Hypothalamus (tissue), 51 donors: ENCODE data around the gene LTA4H.

Experiments
- DNase-seq, 51 donors: peaks; one replicate each; lab custom pipeline; 2025; lab: John Stamatoyannopoulos, UW

The LTA4H gene

GRCh38 chr12:96036765-96037455 lies 1.5 kb upstream of the LTA4H start:
- DNase-seq: no peak

GRCh38 chr12:96034621-96035282 lies 635 bp downstream of the LTA4H start:
- DNase-seq: peak in 29 of 51 donors; percentile 5 to 64 (median 24)

- no peak for DNase-seq
Measured at GRCh38 chr12:96033549-96034389, 1.6 kb downstream of the LTA4H start.

- no peak for DNase-seq
Measured at GRCh38 chr12:96029826-96030225, 5.6 kb downstream of the LTA4H start.

- no peak for DNase-seq
Measured at GRCh38 chr12:96028538-96028937, 6.8 kb downstream of the LTA4H start.

GRCh38 chr12:96026331-96026730 lies 9.1 kb downstream of the LTA4H start:
- DNase-seq: no peak

- DNase-seq: no peak
Measured at GRCh38 chr12:96025518-96025917, 9.9 kb downstream of the LTA4H start.

- no peak for DNase-seq
Measured at GRCh38 chr12:96020314-96021003, 14.9 kb downstream of the LTA4H start.

- DNase-seq: peak in 3 of 51 donors; percentile 2 to 4 (median 4)
Measured at GRCh38 chr12:96015672-96016071, 19.7 kb downstream of the LTA4H start.

- DNase-seq: no peak
Measured at GRCh38 chr12:96014943-96015599, 20.3 kb downstream of the LTA4H start.

- DNase-seq: no peak
Measured at GRCh38 chr12:96007729-96008128, 27.7 kb downstream of the LTA4H start.

GRCh38 chr12:96006727-96007126 lies 28.7 kb downstream of the LTA4H start:
- DNase-seq: no peak

GRCh38 chr12:96000858-96001257 lies 34.5 kb downstream of the LTA4H start:
- no peak for DNase-seq

- no peak for DNase-seq
Measured at GRCh38 chr12:95999484-95999883, 35.9 kb downstream of the LTA4H start.

GRCh38 chr12:95998611-95999286 lies 36.6 kb downstream of the LTA4H start:
- peak in 22 of 51 donors; percentile 1 to 67 (median 24) for DNase-seq

GRCh38 chr12:95997911-95998510 lies 37.4 kb downstream of the LTA4H start:
- no peak for DNase-seq

- DNase-seq: no peak
Measured at GRCh38 chr12:95997276-95997675, 38.1 kb downstream of the LTA4H start.

- DNase-seq: no peak
Measured at GRCh38 chr12:95996034-95996658, 39.2 kb downstream of the LTA4H start, which contains the start of gene HAL. Gene HAL (minus strand): TSS chr12:95996344. CDS start chr12:95995910, 434 bp downstream.
